Fibroblast of villous mesenchyme (primary cell): ENCODE results near the gene NUMB. TPM values are rescaled to one million over a fixed set of nuclear protein-coding genes. Genes with fewer than 3 reads are reported as not detected.
"Not testable (repeated sequence)": the region's sequence is repeated elsewhere in the genome, so short reads cannot be mapped to it uniquely, and the experiment has no call there.

Experiments
- DNase-seq: peaks from one replicate; pipeline ENCODE4 v3.0.0-alpha.2; 2010; ENCODE audit warnings: low read depth
- H3K4me3 ChIP-seq: 2 replicates; pipeline ENCODE4 v1.5.1; 2011; ENCODE audit warnings: low read depth, mild to moderate bottlenecking, low read length
- CTCF ChIP-seq: IDR thresholded peaks from 2 replicates; pipeline ENCODE4 v1.5.1; 2012; ENCODE audit warnings: low read depth, mild to moderate bottlenecking, low read length; ENCODE audit not compliant: insufficient read depth
- total RNA-seq: library from RNA; depleted of rRNA; stranded (reverse); fragments of >200 nt; gene quantifications from 2 replicates; pipeline ENCODE4 v1.2.3, GENCODE V29; 2012

The NUMB gene
- total RNA-seq, 1 donor = 35.4 TPM

- no peak overlapping the region for H3K4me3 ChIP-seq
- TF ChIP-seq CTCF = no peak
- DNase-seq = peak; percentile 62
These were observed 60.5 kb downstream of the NUMB start for GRCh38 chr14:73397810-73398209.

- no peak for DNase-seq
- no peak for TF ChIP-seq CTCF
- no peak overlapping the region for H3K4me3 ChIP-seq
These were observed 64.0 kb downstream of the NUMB start for GRCh38 chr14:73394317-73394716.

GRCh38 chr14:73393375-73393774 is 65.0 kb downstream of the NUMB start:
- TF ChIP-seq CTCF = no peak

GRCh38 chr14:73392329-73393257 is 65.8 kb downstream of the NUMB start:
- no peak for DNase-seq
- no peak overlapping the region for H3K4me3 ChIP-seq
- TF ChIP-seq CTCF = no peak

More at GRCh38 chr14:73393375-73393774, 65.0 kb downstream of the NUMB start:
- H3K4me3 ChIP-seq = no peak overlapping the region
- DNase-seq = no peak

- not testable (repeated sequence) for H3K4me3 ChIP-seq, DNase-seq
These were observed 70.5 kb downstream of the NUMB start for GRCh38 chr14:73387860-73388259.

- no peak for TF ChIP-seq CTCF
- H3K4me3 ChIP-seq = no peak overlapping the region
- DNase-seq = no peak
These were observed 72.0 kb downstream of the NUMB start for GRCh38 chr14:73386342-73386741.

- not testable (repeated sequence) for DNase-seq, H3K4me3 ChIP-seq
These were observed 73.3 kb downstream of the NUMB start for GRCh38 chr14:73385021-73385420.

- H3K4me3 ChIP-seq = no peak overlapping the region
- no peak for DNase-seq
- TF ChIP-seq CTCF = no peak
These were observed 75.0 kb downstream of the NUMB start for GRCh38 chr14:73383356-73383755.
